DND-41 (cell line): Measurements from ENCODE around the gene KCNIP4.

ENCODE experiments used
- EZH2 ChIP-seq: IDR thresholded peaks from 3 replicates; pipeline ENCODE4 v1.6.1; 2012; ENCODE audit warnings: borderline replicate concordance, low read depth, mild to moderate bottlenecking, moderate library complexity, low read length, inconsistent platforms; ENCODE audit not compliant: severe bottlenecking
- TF ChIP-seq, protein P1 (sequence below): IDR thresholded peaks from 2 replicates; pipeline ENCODE4 v1.5.1; 2012; ENCODE audit warnings: borderline replicate concordance, low read length, moderate library complexity, mild to moderate bottlenecking; ENCODE audit not compliant: poor library complexity, severe bottlenecking; ENCODE audit errors: extremely low read depth

GRCh38 chr4:21757248-21757647 lies 191.3 kb downstream of the KCNIP4 start:
- no peak for TF ChIP-seq EZH2
- TF ChIP-seq, protein P1, sequence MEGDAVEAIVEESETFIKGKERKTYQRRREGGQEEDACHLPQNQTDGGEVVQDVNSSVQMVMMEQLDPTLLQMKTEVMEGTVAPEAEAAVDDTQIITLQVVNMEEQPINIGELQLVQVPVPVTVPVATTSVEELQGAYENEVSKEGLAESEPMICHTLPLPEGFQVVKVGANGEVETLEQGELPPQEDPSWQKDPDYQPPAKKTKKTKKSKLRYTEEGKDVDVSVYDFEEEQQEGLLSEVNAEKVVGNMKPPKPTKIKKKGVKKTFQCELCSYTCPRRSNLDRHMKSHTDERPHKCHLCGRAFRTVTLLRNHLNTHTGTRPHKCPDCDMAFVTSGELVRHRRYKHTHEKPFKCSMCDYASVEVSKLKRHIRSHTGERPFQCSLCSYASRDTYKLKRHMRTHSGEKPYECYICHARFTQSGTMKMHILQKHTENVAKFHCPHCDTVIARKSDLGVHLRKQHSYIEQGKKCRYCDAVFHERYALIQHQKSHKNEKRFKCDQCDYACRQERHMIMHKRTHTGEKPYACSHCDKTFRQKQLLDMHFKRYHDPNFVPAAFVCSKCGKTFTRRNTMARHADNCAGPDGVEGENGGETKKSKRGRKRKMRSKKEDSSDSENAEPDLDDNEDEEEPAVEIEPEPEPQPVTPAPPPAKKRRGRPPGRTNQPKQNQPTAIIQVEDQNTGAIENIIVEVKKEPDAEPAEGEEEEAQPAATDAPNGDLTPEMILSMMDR, result no peak
